H1 (cell line): ENCODE data around the gene OTOF. TPM values are rescaled to one million over a fixed set of nuclear protein-coding genes. Genes with fewer than 3 reads are reported as not detected.

ENCODE experiments used
- ATF3 ChIP-seq: IDR thresholded peaks from 2 replicates; pipeline ENCODE4 v1.6.1; 2011; ENCODE audit warnings: low read depth, mild to moderate bottlenecking, low read length; ENCODE audit not compliant: insufficient read depth
- BCL11A ChIP-seq, 2 experiments: IDR thresholded peaks; one replicate each; pipeline ENCODE4 v1.6.1; 2011; ENCODE audit warnings: low read depth in 2 of 2, low read length in 2 of 2, mild to moderate bottlenecking in 2 of 2
- CEBPB ChIP-seq: IDR thresholded peaks from 2 replicates; pipeline ENCODE4 v1.6.1; 2012; ENCODE audit warnings: low read depth, low read length
- CREB1 ChIP-seq: IDR thresholded peaks from 2 replicates; pipeline ENCODE4 v1.6.1; 2012; ENCODE audit warnings: inconsistent platforms
- MAX ChIP-seq: IDR thresholded peaks from 2 replicates; pipeline ENCODE4 v1.6.1; 2012; ENCODE audit warnings: inconsistent platforms
- SRF ChIP-seq: IDR thresholded peaks from 2 replicates; pipeline ENCODE4 v1.6.1; 2011; ENCODE audit warnings: mild to moderate bottlenecking, low read depth, low read length, moderate library complexity
- polyA plus RNA-seq, 7 experiments: library from polyadenylated mRNA; depleted of rRNA in 3 of 7; stranded (reverse) in 5 of 7; unstranded in 2 of 7; fragments of >200 nt in 5 of 7; fragments of 200-250 nt in 2 of 7; gene quantifications; 1 replicate in 5 of 7; 2 replicates in 1 of 7; 4 replicates in 1 of 7; pipeline versions ENCODE4 v1.2.1 to v1.2.3, GENCODE V29; 2011 to 2013; ENCODE audit warnings: missing spikeins in 2 of 7, mixed read lengths in 2 of 7
- total RNA-seq: library from RNA; stranded (reverse); fragmentation: NEBNext Ultra II Directional; extraction: Animal tissue kit (Norgen Biotek cat#: 25700); gene quantifications from 2 replicates; pipeline ENCODE4 v1.2.1, GENCODE V29; 2021
- TF ChIP-seq, protein P1 (sequence below): fragments of 300-600 bp; sonication (generic); IDR thresholded peaks from 2 replicates; pipeline ENCODE4 v1.7.1; 2012; ENCODE audit warnings: low read length, moderate library complexity, mild to moderate bottlenecking, inconsistent platforms; ENCODE audit not compliant: insufficient replicate concordance

Gene OTOF
- total and polyA plus RNA-seq, 2 of the 8 experiments (the other 6 are each of a cell fraction or from before 2014, with no cell fraction given), result 0.06 TPM; not detected in 1

GRCh38 chr2:26480566-26481423 is 2.9 kb upstream of the OTOF start (continued):
- TF ChIP-seq ATF3 (no peak), SRF (no peak), CEBPB (no peak), CREB1 (no peak), BCL11A (IDR thresholded peaks at IDR 0.05; ENCODE audit: low read depth in 2 of 2, low read length in 2 of 2) (no peak), MAX (no peak)
- TF ChIP-seq, protein P1, sequence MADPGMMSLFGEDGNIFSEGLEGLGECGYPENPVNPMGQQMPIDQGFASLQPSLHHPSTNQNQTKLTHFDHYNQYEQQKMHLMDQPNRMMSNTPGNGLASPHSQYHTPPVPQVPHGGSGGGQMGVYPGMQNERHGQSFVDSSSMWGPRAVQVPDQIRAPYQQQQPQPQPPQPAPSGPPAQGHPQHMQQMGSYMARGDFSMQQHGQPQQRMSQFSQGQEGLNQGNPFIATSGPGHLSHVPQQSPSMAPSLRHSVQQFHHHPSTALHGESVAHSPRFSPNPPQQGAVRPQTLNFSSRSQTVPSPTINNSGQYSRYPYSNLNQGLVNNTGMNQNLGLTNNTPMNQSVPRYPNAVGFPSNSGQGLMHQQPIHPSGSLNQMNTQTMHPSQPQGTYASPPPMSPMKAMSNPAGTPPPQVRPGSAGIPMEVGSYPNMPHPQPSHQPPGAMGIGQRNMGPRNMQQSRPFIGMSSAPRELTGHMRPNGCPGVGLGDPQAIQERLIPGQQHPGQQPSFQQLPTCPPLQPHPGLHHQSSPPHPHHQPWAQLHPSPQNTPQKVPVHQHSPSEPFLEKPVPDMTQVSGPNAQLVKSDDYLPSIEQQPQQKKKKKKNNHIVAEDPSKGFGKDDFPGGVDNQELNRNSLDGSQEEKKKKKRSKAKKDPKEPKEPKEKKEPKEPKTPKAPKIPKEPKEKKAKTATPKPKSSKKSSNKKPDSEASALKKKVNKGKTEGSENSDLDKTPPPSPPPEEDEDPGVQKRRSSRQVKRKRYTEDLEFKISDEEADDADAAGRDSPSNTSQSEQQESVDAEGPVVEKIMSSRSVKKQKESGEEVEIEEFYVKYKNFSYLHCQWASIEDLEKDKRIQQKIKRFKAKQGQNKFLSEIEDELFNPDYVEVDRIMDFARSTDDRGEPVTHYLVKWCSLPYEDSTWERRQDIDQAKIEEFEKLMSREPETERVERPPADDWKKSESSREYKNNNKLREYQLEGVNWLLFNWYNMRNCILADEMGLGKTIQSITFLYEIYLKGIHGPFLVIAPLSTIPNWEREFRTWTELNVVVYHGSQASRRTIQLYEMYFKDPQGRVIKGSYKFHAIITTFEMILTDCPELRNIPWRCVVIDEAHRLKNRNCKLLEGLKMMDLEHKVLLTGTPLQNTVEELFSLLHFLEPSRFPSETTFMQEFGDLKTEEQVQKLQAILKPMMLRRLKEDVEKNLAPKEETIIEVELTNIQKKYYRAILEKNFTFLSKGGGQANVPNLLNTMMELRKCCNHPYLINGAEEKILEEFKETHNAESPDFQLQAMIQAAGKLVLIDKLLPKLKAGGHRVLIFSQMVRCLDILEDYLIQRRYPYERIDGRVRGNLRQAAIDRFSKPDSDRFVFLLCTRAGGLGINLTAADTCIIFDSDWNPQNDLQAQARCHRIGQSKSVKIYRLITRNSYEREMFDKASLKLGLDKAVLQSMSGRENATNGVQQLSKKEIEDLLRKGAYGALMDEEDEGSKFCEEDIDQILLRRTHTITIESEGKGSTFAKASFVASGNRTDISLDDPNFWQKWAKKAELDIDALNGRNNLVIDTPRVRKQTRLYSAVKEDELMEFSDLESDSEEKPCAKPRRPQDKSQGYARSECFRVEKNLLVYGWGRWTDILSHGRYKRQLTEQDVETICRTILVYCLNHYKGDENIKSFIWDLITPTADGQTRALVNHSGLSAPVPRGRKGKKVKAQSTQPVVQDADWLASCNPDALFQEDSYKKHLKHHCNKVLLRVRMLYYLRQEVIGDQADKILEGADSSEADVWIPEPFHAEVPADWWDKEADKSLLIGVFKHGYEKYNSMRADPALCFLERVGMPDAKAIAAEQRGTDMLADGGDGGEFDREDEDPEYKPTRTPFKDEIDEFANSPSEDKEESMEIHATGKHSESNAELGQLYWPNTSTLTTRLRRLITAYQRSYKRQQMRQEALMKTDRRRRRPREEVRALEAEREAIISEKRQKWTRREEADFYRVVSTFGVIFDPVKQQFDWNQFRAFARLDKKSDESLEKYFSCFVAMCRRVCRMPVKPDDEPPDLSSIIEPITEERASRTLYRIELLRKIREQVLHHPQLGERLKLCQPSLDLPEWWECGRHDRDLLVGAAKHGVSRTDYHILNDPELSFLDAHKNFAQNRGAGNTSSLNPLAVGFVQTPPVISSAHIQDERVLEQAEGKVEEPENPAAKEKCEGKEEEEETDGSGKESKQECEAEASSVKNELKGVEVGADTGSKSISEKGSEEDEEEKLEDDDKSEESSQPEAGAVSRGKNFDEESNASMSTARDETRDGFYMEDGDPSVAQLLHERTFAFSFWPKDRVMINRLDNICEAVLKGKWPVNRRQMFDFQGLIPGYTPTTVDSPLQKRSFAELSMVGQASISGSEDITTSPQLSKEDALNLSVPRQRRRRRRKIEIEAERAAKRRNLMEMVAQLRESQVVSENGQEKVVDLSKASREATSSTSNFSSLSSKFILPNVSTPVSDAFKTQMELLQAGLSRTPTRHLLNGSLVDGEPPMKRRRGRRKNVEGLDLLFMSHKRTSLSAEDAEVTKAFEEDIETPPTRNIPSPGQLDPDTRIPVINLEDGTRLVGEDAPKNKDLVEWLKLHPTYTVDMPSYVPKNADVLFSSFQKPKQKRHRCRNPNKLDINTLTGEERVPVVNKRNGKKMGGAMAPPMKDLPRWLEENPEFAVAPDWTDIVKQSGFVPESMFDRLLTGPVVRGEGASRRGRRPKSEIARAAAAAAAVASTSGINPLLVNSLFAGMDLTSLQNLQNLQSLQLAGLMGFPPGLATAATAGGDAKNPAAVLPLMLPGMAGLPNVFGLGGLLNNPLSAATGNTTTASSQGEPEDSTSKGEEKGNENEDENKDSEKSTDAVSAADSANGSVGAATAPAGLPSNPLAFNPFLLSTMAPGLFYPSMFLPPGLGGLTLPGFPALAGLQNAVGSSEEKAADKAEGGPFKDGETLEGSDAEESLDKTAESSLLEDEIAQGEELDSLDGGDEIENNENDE, result no peak
- TF ChIP-seq, all 59 proteins: peak for 0
